Calu3 (cell line): ENCODE data around the gene CHMP6. TPM values are rescaled to one million over a fixed set of nuclear protein-coding genes. Genes with fewer than 3 reads are reported as not detected.

Experiments
- BruUV-seq: library from RNA; stranded (reverse); fragments of 400-500 nt; replicated peaks from 2 replicates; lab custom pipeline; 2021; lab: Mats Ljungman, UMichigan
- CTCF ChIA-PET: fragments of 300-600 bp; sonication (Branson Sonifier 250); formaldehyde crosslinking; loops from one replicate; lab custom pipeline; 2022; ENCODE audit warnings: antibody characterized with exemption; lab: Charles Lee
- DNase-seq: peaks from one replicate; pipeline ENCODE4 v3.0.0; 2022
- H3K27ac Mint-ChIP-seq: one replicate; pipeline ENCODE4 v1.8.0; 2022; ENCODE audit warnings: mixed read lengths; ENCODE audit not compliant: unreplicated experiment
- H3K27me3 Mint-ChIP-seq: one replicate; pipeline ENCODE4 v1.8.0; 2022; ENCODE audit warnings: mixed read lengths; ENCODE audit not compliant: unreplicated experiment
- H3K36me3 Mint-ChIP-seq: one replicate; pipeline ENCODE4 v1.8.0; 2022; ENCODE audit warnings: mild to moderate bottlenecking, moderate library complexity, mixed read lengths; ENCODE audit not compliant: insufficient read depth, unreplicated experiment
- H3K4me1 Mint-ChIP-seq: one replicate; pipeline ENCODE4 v1.8.0; 2022; ENCODE audit warnings: mild to moderate bottlenecking, low read depth, mixed read lengths; ENCODE audit not compliant: unreplicated experiment
- H3K4me3 Mint-ChIP-seq: one replicate; pipeline ENCODE4 v1.8.0; 2022; ENCODE audit warnings: mild to moderate bottlenecking, low read depth, moderate library complexity, mixed read lengths; ENCODE audit not compliant: unreplicated experiment
- H3K9me3 Mint-ChIP-seq: one replicate; pipeline ENCODE4 v1.8.0; 2022; ENCODE audit warnings: low read depth, mixed read lengths; ENCODE audit not compliant: unreplicated experiment
- CTCF ChIP-seq: fragments of 200-600 bp; IDR thresholded peaks from one replicate; pipeline ENCODE4 v1.8.0; 2022; ENCODE audit warnings: antibody characterized with exemption; ENCODE audit not compliant: unreplicated experiment
- intact Hi-C: fragments of 100-400 bp; cut with micrococcal nuclease; formaldehyde crosslinking; loops from one replicate; pipeline ENCODE4 v1.10.0; 2022; ENCODE audit not compliant: unreplicated experiment
- total RNA-seq: library from RNA; stranded (reverse); gene quantifications from 2 replicates; pipeline ENCODE4 v1.2.3, GENCODE V29; 2022

CHMP6 gene
- total RNA-seq, 1 experiment from 2014 or later, result 27.9 TPM

- peaks cover 42% of the 10 kb centered on the region for H3K36me3 Mint-ChIP-seq
- DNase-seq, result no peak
- intact Hi-C loops, result no loop called here
- no peaks in the 10 kb centered on the region for H3K9me3 Mint-ChIP-seq
- H3K27ac Mint-ChIP-seq, result no peak overlapping the region
- no TSS peak for BruUV-seq
- CTCF ChIA-PET, result no interaction called here
- no peak for TF ChIP-seq CTCF
- H3K4me3 Mint-ChIP-seq, result no peak overlapping the region
- no peaks in the 10 kb centered on the region for H3K4me1 Mint-ChIP-seq
- H3K27me3 Mint-ChIP-seq, result no peaks in the 10 kb centered on the region
Measured at GRCh38 chr17:80995131-80995530, 3.5 kb downstream of the CHMP6 start.

GRCh38 chr17:80996422-80997305, 5.0 kb downstream of the CHMP6 start:
- Mint-ChIP-seq H3K4me1 (peaks cover 8% of the 10 kb centered on the region), H3K4me3 (no peak overlapping the region), H3K9me3 (no peaks in the 10 kb centered on the region), H3K27ac (no peak overlapping the region), H3K36me3 (peaks cover 41% of the 10 kb centered on the region), H3K27me3 (peaks cover 10% of the 10 kb centered on the region)
- intact Hi-C loops, result no loop called here
- no TSS peak for BruUV-seq
- CTCF ChIA-PET, result interaction anchor here (0.6 kb wide), 1 partner anchor 9 kb away, joined by 5 read pairs; no protein-coding TSS in a partner anchor
- DNase-seq, result no peak
- TF ChIP-seq CTCF, result no peak

- H3K4me1 Mint-ChIP-seq, result peaks cover 15% of the 10 kb centered on the region
- H3K4me3 Mint-ChIP-seq, result no peak overlapping the region
- no peak overlapping the region for H3K27ac Mint-ChIP-seq
- no peak for DNase-seq
- BruUV-seq, result no TSS peak
- peaks cover 43% of the 10 kb centered on the region for H3K36me3 Mint-ChIP-seq
- H3K27me3 Mint-ChIP-seq, result peaks cover 19% of the 10 kb centered on the region
- CTCF ChIA-PET, result interaction anchor here (0.6 kb wide), 1 partner anchor 8 kb away, joined by 5 read pairs; no protein-coding TSS in a partner anchor
- intact Hi-C loops, result no loop called here
- no peak for TF ChIP-seq CTCF
- H3K9me3 Mint-ChIP-seq, result no peaks in the 10 kb centered on the region
Measured at GRCh38 chr17:80997424-80998117, 5.9 kb downstream of the CHMP6 start.

- BruUV-seq, result no TSS peak
- no peak overlapping the region for H3K27ac Mint-ChIP-seq
- no peak for DNase-seq
- no peaks in the 10 kb centered on the region for H3K9me3 Mint-ChIP-seq
- peaks cover 16% of the 10 kb centered on the region for H3K4me1 Mint-ChIP-seq
- intact Hi-C loops, result no loop called here
- no peak overlapping the region for H3K4me3 Mint-ChIP-seq
- peaks cover 26% of the 10 kb centered on the region for H3K27me3 Mint-ChIP-seq
- peaks cover 43% of the 10 kb centered on the region for H3K36me3 Mint-ChIP-seq
- CTCF ChIA-PET, result no interaction called here
- TF ChIP-seq CTCF, result no peak
Measured at GRCh38 chr17:80998118-80998747, 6.6 kb downstream of the CHMP6 start.
